AG04449 (cell line): ENCODE results near the gene UCHL1.
A peak's percentile ranks its signal among the peaks of the same experiment; 100 is the strongest.

ENCODE experiments used
- CTCF ChIA-PET: fragments of 350-600 bp; formaldehyde crosslinking; extraction: SDS; loops from one replicate; lab custom pipeline; 2021; ENCODE audit warnings: antibody characterized with exemption; lab: Yijun Ruan, JAX
- POLR2A ChIA-PET: fragments of 400-600, 350-600 bp; formaldehyde crosslinking; extraction: SDS; loops from one replicate; lab custom pipeline; 2020; ENCODE audit warnings: antibody characterized with exemption, inconsistent platforms; lab: Yijun Ruan, JAX
- DNase-seq: peaks from one replicate; pipeline ENCODE4 v3.0.0-alpha.2; 2010; ENCODE audit warnings: low read depth, low spot score
- H3K4me3 ChIP-seq: 2 replicates; pipeline ENCODE4 v1.5.1; 2011; ENCODE audit warnings: low read depth, mild to moderate bottlenecking, control low read depth, low read length
- CTCF ChIP-seq: IDR thresholded peaks from one replicate; pipeline ENCODE4 v1.5.1; 2011; ENCODE audit warnings: mild to moderate bottlenecking, moderate library complexity, low read length, control low read depth, inconsistent platforms; ENCODE audit not compliant: insufficient read depth; ENCODE audit errors: missing control alignments

UCHL1 gene

GRCh38 chr4:41241919-41242318 is 14.8 kb upstream of the UCHL1 start:
- ChIA-PET CTCF (interaction anchor here (0.7 to 1.2 kb wide), 2 partner anchors 9 to 264 kb away, joined by 3 to 4 read pairs; no protein-coding TSS in a partner anchor), POLR2A (interaction anchor here (0.6 kb wide), 1 partner anchor 850 kb away, joined by 3 read pairs; no protein-coding TSS in a partner anchor)
- no peak overlapping the region for H3K4me3 ChIP-seq
- no peak for DNase-seq
- no peak for TF ChIP-seq CTCF

GRCh38 chr4:41245983-41246382 is 10.7 kb upstream of the UCHL1 start:
- no peak overlapping the region for H3K4me3 ChIP-seq
- DNase-seq, result no peak
- CTCF ChIA-PET, result interaction anchor here (1.0 to 1.8 kb wide), 2 partner anchors 11 to 32 kb away, joined by 3 to 7 read pairs; partner anchors contain the start of gene APBB2
- POLR2A ChIA-PET, result interaction anchor here (1.3 to 2.1 kb wide), 2 partner anchors 10 to 11 kb away, joined by 3 to 9 read pairs; partner anchors contain the start of gene UCHL1
- no peak for TF ChIP-seq CTCF

GRCh38 chr4:41256131-41256739 is 493 bp upstream of the UCHL1 start:
- ChIA-PET POLR2A (interaction anchor here (0.5 to 2.6 kb wide), 16 partner anchors 9 to 679 kb away, joined by 3 to 16 read pairs (median 5); partner anchors contain the start of gene TMEM33), CTCF (interaction anchor here (0.8 to 5.5 kb wide), 6 partner anchors 11 to 332 kb away, joined by 3 to 46 read pairs (median 4); no protein-coding TSS in a partner anchor)
- peak; percentile 14 for DNase-seq
- no peak for TF ChIP-seq CTCF
- peak overlapping the region; percentile 74 for H3K4me3 ChIP-seq

GRCh38 chr4:41257257-41257901 is 651 bp downstream of the UCHL1 start:
- no peak for DNase-seq
- POLR2A ChIA-PET, result interaction anchor here (0.5 to 2.6 kb wide), 18 partner anchors 10 to 1624 kb away, joined by 3 to 16 read pairs (median 4); partner anchors contain the start of gene APBB2
- H3K4me3 ChIP-seq, result peak overlapping the region; percentile 74

GRCh38 chr4:41257906-41258305 is 1.2 kb downstream of the UCHL1 start:
- CTCF ChIA-PET, result interaction anchor here (0.7 to 5.5 kb wide), 11 partner anchors 9 to 630 kb away, joined by 3 to 46 read pairs (median 5); partner anchors contain the start of gene APBB2
- H3K4me3 ChIP-seq, result peak overlapping the region; percentile 74
- POLR2A ChIA-PET, result interaction anchor here (1.5 to 2.6 kb wide), 3 partner anchors 9 to 281 kb away, joined by 4 to 16 read pairs (median 13); no protein-coding TSS in a partner anchor
- DNase-seq, result no peak
- TF ChIP-seq CTCF, result no peak

More at GRCh38 chr4:41257257-41257901, 651 bp downstream of the UCHL1 start:
- TF ChIP-seq CTCF, result no peak
- CTCF ChIA-PET, result interaction anchor here (0.6 to 5.5 kb wide), 6 partner anchors 23 to 626 kb away, joined by 3 to 46 read pairs (median 10); partner anchors contain the start of gene APBB2
